Heart left ventricle (tissue), 13 donors: Measurements from ENCODE around the gene TYW1.

ENCODE experiments used
- CTCF ChIP-seq, 12 donors: fragments of 200-600 bp; sonication (generic) in 4 of 12; IDR thresholded peaks; one replicate each; pipeline versions ENCODE4 v1.5.0 to v1.8.0; 2018 to 2022; ENCODE audit warnings: antibody characterized with exemption in 12 of 12, mild to moderate bottlenecking in 5 of 12
- POLR2A ChIP-seq, 2 donors: fragments of 450-650 bp; IDR thresholded peaks; one replicate each; pipeline ENCODE4 v1.6.1; 2017; ENCODE audit warnings: antibody characterized with exemption in 2 of 2, mild to moderate bottlenecking in 2 of 2, moderate library complexity in 2 of 2
- donor health status: ischemic (EF 13 %, LVEDD 7.1; RV severe dilation, severe dysfunction).
- donor health status: DM: no; HTN: yes; CAD: no.
- donor health status: DM: no; HTN: no; CAD: no.
- donor health status: ischemic (EF 25% LVEDD 6.9; RV normal size, moderate dysfunction).
- donor health status: ischemic (EF 25% LVEDD 5.7; RV mildly dilated, moderate dysfunction).
- donor health status: ischemic (EF 35%, LVEDD 5.7; RV mildly dilated, moderate dysfunction).
- donor health status: nonischemic (EF 11% LVEDD 7.7; RV severe dilation, severe dysfunction).
- donor health status: DM: yes; HTN: yes; CAD: no.
- donor health status: PGD.
- donor health status: ischemic (EF 29% LVEDD 5.4; RV normal size, mild dysfunction).
- donor health status: nonischemic (EF 23%, LVEDD 6.1; RV moderate dilation, normal function).

GRCh38 chr7:67105377-67105776 lies 108.7 kb downstream of the TYW1 start:
- TF ChIP-seq CTCF (IDR thresholded peaks at IDR 0.05) (no peak), POLR2A (IDR thresholded peaks at IDR 0.05) (no peak)
